Caco-2 (cell line): ENCODE data around the gene NPAS3. TPM values are rescaled to one million over a fixed set of nuclear protein-coding genes. Genes with fewer than 3 reads are reported as not detected.

Source experiments
- BruUV-seq: library from RNA; stranded (reverse); fragments of 400-500 nt; replicated peaks from 2 replicates; lab custom pipeline; 2021; lab: Mats Ljungman, UMichigan
- CTCF ChIA-PET: fragments of 300-600 bp; sonication (Branson Sonifier 250); formaldehyde crosslinking; loops from one replicate; lab custom pipeline; 2022; ENCODE audit warnings: antibody characterized with exemption; lab: Charles Lee
- POLR2A ChIA-PET: fragments of 300-600 bp; sonication (Branson Sonifier 250); formaldehyde crosslinking; loops from one replicate; lab custom pipeline; 2022; ENCODE audit warnings: antibody characterized with exemption; lab: Charles Lee
- DNase-seq, 2 experiments: peaks; one replicate each; pipeline versions ENCODE4 v3.0.0 to v3.0.0-alpha.2; 2020 to 2022
- H3K27me3 ChIP-seq: replicated peaks from 2 replicates; pipeline ENCODE4 v1.6.0; 2011; ENCODE audit warnings: low read length; ENCODE audit not compliant: control insufficient read depth, insufficient read depth
- H3K36me3 ChIP-seq: 2 replicates; pipeline ENCODE4 v1.5.1; 2011; ENCODE audit warnings: low read length; ENCODE audit not compliant: control insufficient read depth, insufficient read depth
- H3K4me1 ChIP-seq: fragments of 250-450 bp; sonication (Bioruptor Pico); 2 replicates; pipeline ENCODE4 v1.5.1; 2020; ENCODE audit warnings: mild to moderate bottlenecking
- H3K4me3 ChIP-seq: 2 replicates; pipeline ENCODE4 v1.5.1; 2011; ENCODE audit warnings: low read depth, mild to moderate bottlenecking, control low read depth, low read length
- H3K9me3 ChIP-seq: fragments of 250-450 bp; sonication (Bioruptor Pico); 2 replicates; pipeline ENCODE4 v1.5.1; 2020; ENCODE audit warnings: mild to moderate bottlenecking, moderate library complexity
- H3K27ac Mint-ChIP-seq: one replicate; pipeline ENCODE4 v1.8.0; 2022; ENCODE audit warnings: mixed read lengths; ENCODE audit not compliant: unreplicated experiment
- H3K27me3 Mint-ChIP-seq: one replicate; pipeline ENCODE4 v1.8.0; 2022; ENCODE audit warnings: mixed read lengths; ENCODE audit not compliant: insufficient read depth, unreplicated experiment
- H3K36me3 Mint-ChIP-seq: one replicate; pipeline ENCODE4 v1.8.0; 2022; ENCODE audit warnings: mild to moderate bottlenecking, mixed read lengths; ENCODE audit not compliant: insufficient read depth, unreplicated experiment
- H3K4me1 Mint-ChIP-seq: one replicate; pipeline ENCODE4 v1.8.0; 2022; ENCODE audit warnings: low read depth, mixed read lengths; ENCODE audit not compliant: unreplicated experiment
- H3K4me3 Mint-ChIP-seq: one replicate; pipeline ENCODE4 v1.8.0; 2022; ENCODE audit warnings: mild to moderate bottlenecking, moderate library complexity, mixed read lengths; ENCODE audit not compliant: unreplicated experiment
- H3K9me3 Mint-ChIP-seq: one replicate; pipeline ENCODE4 v1.8.0; 2022; ENCODE audit warnings: mixed read lengths; ENCODE audit not compliant: unreplicated experiment
- intact Hi-C: fragments of 100-400 bp; cut with micrococcal nuclease; formaldehyde crosslinking; loops from one replicate; pipeline ENCODE4 v1.10.0; 2022; ENCODE audit not compliant: unreplicated experiment
- total RNA-seq: library from RNA; stranded (reverse); gene quantifications from 2 replicates; pipeline ENCODE4 v1.2.3, GENCODE V29; 2022
- TF ChIP-seq, protein P1 (sequence below), 2 experiments: fragments of 200-600 bp in 1 of 2; IDR thresholded peaks; 1 replicate in 1 of 2; 2 replicates in 1 of 2; pipeline versions ENCODE4 v1.5.1 to v1.8.0; 2011 to 2022; ENCODE audit warnings: antibody characterized with exemption in 1 of 2, control low read depth in 1 of 2, inconsistent platforms in 1 of 2, low read depth in 1 of 2, low read length in 1 of 2, mild to moderate bottlenecking in 1 of 2, moderate library complexity in 1 of 2; ENCODE audit not compliant: insufficient read depth in 1 of 2, severe bottlenecking in 1 of 2, unreplicated experiment in 1 of 2

The NPAS3 gene
- total RNA-seq, 1 experiment from 2014 or later, result not detected

DNA sequence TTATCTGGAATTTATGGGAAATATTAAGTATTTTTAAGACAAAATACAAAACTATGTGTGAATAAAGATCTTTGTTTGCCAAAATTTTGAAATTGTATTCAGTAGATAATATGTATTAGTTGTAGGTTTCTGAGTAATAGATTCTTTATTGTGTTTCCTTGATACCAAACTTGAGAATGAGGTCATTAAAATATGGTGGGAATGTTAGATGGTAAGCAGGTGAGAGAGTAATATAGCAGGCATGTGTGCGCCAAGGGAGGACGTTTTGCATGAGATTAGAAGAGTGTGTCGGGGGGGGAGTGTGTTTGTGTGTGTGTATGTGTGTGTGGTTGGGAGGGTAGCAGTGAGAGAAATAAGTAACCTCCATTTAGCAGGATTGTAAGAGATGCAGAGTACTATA is 376.5 kb downstream of the NPAS3 start:
- intact Hi-C loops, result no loop called here
- H3K9me3 Mint-ChIP-seq, result no peaks in the 10 kb centered on the region
- H3K27me3 Mint-ChIP-seq, result peaks cover 16% of the 10 kb centered on the region
- BruUV-seq, result no TSS peak
- no peaks in the 10 kb centered on the region; the same call in 1 of the 2 replicates for H3K27me3 ChIP-seq
- H3K4me1 ChIP-seq, result no peaks in the 10 kb centered on the region
- H3K36me3 ChIP-seq, result no peaks in the 10 kb centered on the region
- H3K27ac Mint-ChIP-seq, result no peak overlapping the region
- no peaks in the 10 kb centered on the region for H3K9me3 ChIP-seq
- POLR2A ChIA-PET, result no interaction called here
- CTCF ChIA-PET, result no interaction called here
- no peak overlapping the region for H3K4me3 ChIP-seq
- H3K4me3 Mint-ChIP-seq, result no peak overlapping the region
- TF ChIP-seq, protein P1, sequence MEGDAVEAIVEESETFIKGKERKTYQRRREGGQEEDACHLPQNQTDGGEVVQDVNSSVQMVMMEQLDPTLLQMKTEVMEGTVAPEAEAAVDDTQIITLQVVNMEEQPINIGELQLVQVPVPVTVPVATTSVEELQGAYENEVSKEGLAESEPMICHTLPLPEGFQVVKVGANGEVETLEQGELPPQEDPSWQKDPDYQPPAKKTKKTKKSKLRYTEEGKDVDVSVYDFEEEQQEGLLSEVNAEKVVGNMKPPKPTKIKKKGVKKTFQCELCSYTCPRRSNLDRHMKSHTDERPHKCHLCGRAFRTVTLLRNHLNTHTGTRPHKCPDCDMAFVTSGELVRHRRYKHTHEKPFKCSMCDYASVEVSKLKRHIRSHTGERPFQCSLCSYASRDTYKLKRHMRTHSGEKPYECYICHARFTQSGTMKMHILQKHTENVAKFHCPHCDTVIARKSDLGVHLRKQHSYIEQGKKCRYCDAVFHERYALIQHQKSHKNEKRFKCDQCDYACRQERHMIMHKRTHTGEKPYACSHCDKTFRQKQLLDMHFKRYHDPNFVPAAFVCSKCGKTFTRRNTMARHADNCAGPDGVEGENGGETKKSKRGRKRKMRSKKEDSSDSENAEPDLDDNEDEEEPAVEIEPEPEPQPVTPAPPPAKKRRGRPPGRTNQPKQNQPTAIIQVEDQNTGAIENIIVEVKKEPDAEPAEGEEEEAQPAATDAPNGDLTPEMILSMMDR (IDR thresholded peaks at IDR 0.05; ENCODE audit: insufficient read depth in 1 of 2, low read depth in 1 of 2, low read length in 1 of 2, severe bottlenecking in 1 of 2, unreplicated experiment in 1 of 2), result no peak
- H3K4me1 Mint-ChIP-seq, result no peaks in the 10 kb centered on the region
- no peak for DNase-seq
- no peaks in the 10 kb centered on the region for H3K36me3 Mint-ChIP-seq

DNA sequence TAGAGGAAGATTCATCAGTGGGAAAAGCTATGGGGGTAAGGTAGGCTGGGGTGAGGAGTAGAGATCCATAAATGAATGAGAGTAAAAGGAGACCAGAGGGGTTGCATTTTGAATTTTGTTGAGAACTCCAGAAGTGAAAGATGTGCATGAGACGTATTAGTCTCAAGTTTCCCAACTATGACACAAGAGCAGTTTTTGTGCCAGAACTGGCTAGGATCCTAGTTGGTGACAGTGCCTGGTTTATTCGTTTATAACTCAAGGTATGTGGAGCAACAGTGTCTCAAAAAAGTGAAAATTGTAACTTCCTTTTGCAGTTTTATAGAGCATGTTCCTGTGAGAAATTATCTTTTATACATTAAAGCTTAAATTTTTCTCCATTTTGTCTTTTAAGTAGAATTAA is 377.0 kb downstream of the NPAS3 start:
- TF ChIP-seq, protein P1 (IDR thresholded peaks at IDR 0.05; ENCODE audit: insufficient read depth in 1 of 2, low read depth in 1 of 2, low read length in 1 of 2, severe bottlenecking in 1 of 2, unreplicated experiment in 1 of 2), result no peak
- H3K9me3 ChIP-seq, result no peaks in the 10 kb centered on the region
- H3K27ac Mint-ChIP-seq, result no peak overlapping the region
- H3K4me3 Mint-ChIP-seq, result no peak overlapping the region
- intact Hi-C loops, result no loop called here
- no peak for DNase-seq
- H3K4me3 ChIP-seq, result no peak overlapping the region
- no peaks in the 10 kb centered on the region; the same call in 1 of the 2 replicates for H3K27me3 ChIP-seq
- no peaks in the 10 kb centered on the region for H3K4me1 Mint-ChIP-seq
- no peaks in the 10 kb centered on the region for H3K9me3 Mint-ChIP-seq
- peaks cover 16% of the 10 kb centered on the region for H3K27me3 Mint-ChIP-seq
- BruUV-seq, result no TSS peak
- CTCF ChIA-PET, result no interaction called here
- no peaks in the 10 kb centered on the region for H3K36me3 Mint-ChIP-seq
- H3K4me1 ChIP-seq, result no peaks in the 10 kb centered on the region
- POLR2A ChIA-PET, result no interaction called here
- no peaks in the 10 kb centered on the region for H3K36me3 ChIP-seq

DNA sequence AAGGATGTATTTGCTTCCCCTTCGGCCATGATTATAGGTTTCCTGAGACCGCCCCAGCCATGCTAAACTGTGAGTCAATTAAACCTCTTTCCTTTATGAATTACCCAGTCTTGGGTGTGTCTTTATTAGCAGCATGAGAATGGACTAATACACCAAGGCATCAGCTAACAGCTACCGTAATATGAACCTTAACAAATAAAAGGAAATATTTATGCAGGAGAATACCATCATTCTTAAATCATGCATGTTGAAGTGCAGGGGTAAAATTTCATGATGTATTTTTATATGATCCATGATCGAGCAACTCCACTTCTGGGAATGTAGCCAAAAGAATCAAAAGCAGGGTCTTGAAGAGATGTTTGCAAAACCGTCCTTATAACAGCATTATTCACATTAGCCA is 379.0 kb downstream of the NPAS3 start:
- POLR2A ChIA-PET, result no interaction called here
- peaks cover 16% of the 10 kb centered on the region for H3K27me3 Mint-ChIP-seq
- H3K27ac Mint-ChIP-seq, result no peak overlapping the region

More for the DNA sequence above, 379.0 kb downstream of the NPAS3 start:
- BruUV-seq, result no TSS peak
- Histone ChIP-seq H3K9me3 (no peaks in the 10 kb centered on the region), H3K4me3 (no peak overlapping the region), H3K36me3 (no peaks in the 10 kb centered on the region), H3K4me1 (no peaks in the 10 kb centered on the region), H3K27me3 (no peaks in the 10 kb centered on the region; the same call in 1 of the 2 replicates)
- Mint-ChIP-seq H3K4me1 (no peaks in the 10 kb centered on the region), H3K4me3 (no peak overlapping the region), H3K9me3 (no peaks in the 10 kb centered on the region), H3K36me3 (no peaks in the 10 kb centered on the region)
- intact Hi-C loops, result no loop called here
- DNase-seq, result no peak
- CTCF ChIA-PET, result no interaction called here
- TF ChIP-seq, protein P1 (IDR thresholded peaks at IDR 0.05; ENCODE audit: insufficient read depth in 1 of 2, low read depth in 1 of 2, low read length in 1 of 2, severe bottlenecking in 1 of 2, unreplicated experiment in 1 of 2), result no peak
